GM21825 (cell line): ENCODE data around the gene ZNF749.
A peak's percentile ranks its signal among the peaks of the same experiment; 100 is the strongest.
"Not testable (repeated sequence)": the region's sequence is repeated elsewhere in the genome, so short reads cannot be mapped to it uniquely, and the experiment has no call there.

ENCODE experiments used
- ATAC-seq: cut with Tn5 transposase; IDR thresholded peaks from one replicate; pipeline ENCODE4 v1.9.1; 2021; ENCODE audit warnings: mild to moderate bottlenecking, moderate library complexity; ENCODE audit not compliant: unreplicated experiment

Gene ZNF749

DNA sequence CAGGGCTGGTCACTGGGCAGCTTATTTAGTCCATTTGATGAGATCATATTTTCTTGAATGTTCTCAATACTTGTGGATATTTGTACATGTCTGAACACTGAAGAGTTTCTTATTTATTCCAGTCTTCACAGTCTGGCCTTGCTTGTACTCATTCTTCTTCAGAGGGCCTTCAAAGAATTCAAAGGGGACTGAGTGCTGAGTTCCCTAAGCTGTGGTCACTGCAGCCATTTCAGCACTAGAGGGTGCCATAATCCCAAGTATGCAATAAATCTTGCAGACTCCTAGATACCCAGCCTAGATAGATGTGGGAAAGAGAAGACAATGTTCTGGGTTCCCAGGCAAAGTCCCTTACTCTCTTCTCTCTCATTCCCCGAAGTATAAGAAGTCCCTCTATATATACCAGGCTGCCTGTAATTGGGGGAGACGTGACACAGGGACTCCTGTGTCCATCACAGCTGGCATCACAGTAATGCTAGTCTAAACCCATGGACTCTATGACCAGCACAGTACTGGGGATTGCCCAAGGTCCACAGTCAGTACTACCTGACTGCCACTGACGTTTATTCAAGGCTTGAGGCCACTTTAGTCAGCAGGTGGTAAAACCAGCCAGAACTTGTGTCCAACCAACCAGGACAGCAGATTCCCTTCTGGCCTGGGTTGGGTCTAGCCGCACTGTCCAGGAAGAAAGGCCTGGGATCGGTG lies 30.7 kb downstream of the ZNF749 start:
- no peak for ATAC-seq

DNA sequence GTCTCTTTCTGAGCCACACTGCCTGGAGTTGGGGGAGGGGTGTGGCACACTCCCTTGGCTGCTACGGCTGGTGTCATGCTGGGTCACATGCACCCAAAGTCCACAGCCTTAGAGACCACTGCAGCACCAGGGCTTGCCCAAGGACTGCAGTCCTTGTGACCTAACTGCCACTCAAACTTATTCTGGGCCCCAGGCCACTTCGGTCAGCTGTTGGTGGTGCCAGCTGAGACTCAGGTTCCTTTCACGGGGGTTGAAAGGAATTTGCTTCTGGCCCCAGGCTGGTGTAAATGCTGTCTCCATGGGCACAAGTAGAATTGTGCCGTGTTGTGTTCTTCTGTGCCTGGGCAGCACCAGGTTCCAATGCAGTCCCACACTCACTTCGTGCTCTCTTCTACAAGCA lies 31.4 kb downstream of the ZNF749 start:
- no peak for ATAC-seq

DNA sequence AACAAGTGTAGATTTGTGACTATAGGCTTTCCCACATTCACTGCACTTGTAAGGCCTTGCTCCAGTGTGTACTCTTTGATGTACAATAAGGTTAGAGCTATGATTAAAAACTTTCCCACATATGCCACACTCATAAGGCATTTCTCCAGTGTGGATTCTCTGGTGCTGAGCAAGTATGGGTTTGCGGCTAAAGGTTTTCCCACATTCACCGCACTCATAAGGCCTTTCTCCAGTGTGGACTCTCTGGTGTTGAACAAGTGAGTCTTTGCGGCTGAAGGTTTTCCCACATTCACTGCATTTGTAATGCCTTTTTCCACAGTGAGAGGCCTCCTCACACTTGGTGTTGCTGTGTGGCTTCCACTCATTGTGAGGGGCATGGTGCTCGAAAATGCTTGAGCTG lies 38.5 kb downstream of the ZNF749 start:
- ATAC-seq: no peak

DNA sequence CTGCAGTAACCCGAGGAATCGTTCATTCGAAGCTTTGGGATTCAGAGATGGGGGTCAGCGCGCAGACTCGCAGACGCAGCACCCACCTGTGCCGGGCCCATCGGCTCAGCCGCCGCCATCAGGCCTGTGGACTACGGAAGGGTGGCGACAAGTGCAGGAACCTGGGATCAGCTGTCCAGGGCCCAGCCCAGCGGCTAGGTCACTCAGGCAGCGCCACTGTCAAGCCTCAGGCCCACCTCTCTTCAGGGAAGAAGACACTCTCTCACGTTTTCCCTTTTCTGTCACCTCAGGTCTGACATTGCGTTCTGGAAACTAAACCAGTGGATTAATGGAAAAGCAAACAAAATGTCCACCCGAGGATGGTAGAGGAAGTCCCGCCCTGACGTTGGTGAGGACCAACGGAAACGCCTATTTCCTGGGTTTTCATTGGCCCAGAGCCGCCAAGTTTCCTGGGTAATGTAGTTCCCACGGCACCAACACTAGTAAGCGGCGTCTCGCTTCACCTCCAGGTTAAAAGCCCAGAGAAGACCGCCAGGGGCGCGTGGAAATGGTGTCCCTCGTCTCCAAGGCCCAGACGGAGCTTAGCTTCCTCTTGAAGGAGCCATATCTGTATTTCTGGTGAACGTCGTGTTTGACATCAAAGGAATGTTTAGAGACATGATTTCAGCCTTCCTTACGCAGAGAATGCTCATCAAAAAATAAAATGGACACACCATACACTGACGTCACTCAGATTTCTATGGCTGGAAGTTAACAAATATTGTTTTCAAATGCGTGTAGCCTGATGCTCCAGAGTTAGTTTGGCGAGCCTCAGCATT lies 42.3 kb downstream of the ZNF749 start, which contains the start of gene ZNF772:
Gene ZNF772 (minus strand): TSS at position 376 of the 818 bp plus-strand sequence. CDS start 257 bp downstream, at position 119.
- ATAC-seq: peak; percentile 95

DNA sequence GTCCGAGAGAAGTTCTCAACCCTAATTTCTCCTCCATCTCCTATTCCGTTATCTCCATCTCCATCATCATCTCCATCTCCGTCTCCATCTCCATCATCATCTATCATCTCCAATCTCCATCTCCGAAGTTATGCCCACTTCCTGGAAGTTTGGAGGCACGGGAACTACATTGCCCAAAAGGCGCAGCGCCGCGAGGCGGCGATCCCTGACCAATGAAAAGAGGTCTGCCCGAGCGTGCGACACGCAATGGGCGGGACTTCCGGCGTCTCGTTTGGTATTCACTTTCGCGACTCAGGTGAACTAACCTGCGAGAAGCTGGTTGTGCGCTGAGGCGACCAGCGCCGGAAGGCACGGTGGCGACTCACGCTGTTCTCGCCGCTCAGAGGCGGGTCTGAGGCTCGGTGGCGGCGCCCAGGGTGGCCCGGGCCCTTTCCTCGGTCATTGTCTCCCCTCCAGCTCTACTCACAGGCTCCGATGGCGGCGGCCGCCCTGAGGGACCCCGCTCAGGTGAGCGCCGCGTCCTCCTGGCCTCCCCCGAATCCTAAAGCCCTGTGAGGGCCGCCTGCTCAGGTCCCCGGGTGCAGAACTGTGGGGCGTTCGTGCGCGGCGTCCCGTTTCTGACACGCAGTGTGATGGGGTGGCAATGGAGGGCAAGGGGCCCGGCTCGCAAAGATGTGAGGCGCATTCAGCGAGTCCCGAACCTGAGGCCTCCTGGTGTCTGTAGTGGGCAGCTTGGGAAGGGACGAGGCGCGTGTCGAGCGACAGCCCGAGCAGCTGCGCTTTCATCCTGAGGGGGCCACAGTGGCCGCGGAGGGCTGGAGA lies 52.6 kb downstream of the ZNF749 start, which contains the start of gene ZNF419:
Gene ZNF419 (plus strand): TSS at position 274 of the 822 bp plus-strand sequence. CDS start 201 bp downstream, at position 475.
- ATAC-seq: peak; percentile 86

DNA sequence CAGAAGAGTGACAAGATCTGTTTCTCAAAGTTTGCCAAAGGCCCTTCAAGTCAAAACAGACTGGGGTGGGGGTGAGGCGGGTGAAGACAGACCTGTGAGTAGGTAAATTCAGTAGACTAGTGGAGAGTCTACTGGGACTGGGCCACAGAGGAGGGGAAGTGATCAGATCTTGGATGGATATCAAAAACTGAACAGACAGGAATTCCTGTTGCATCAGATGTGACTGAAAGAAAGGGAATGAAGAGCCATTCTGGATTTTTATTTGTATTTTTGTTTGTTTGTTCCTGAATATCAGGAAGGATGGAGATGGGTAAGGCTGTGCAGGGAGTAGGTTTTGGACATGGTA lies 53.1 kb downstream of the ZNF749 start:
- ATAC-seq: not testable (repeated sequence)
